Effector memory CD4-positive, alpha-beta T cell (primary cell): Measurements from ENCODE around the gene GTSE1.

Experiments
- DNase-seq, 3 donors: peaks; one replicate each; pipeline ENCODE4 v3.0.0-alpha.2; 2020
- H3K27ac ChIP-seq: 2 replicates; pipeline ENCODE4 v1.7.0; 2013; ENCODE audit warnings: mild to moderate bottlenecking, low read length, moderate library complexity; ENCODE audit not compliant: insufficient read depth, poor library complexity, severe bottlenecking
- H3K27me3 ChIP-seq: replicated peaks from 2 replicates; pipeline ENCODE4 v1.7.0; 2013; ENCODE audit warnings: mild to moderate bottlenecking, low read length; ENCODE audit not compliant: insufficient read depth, control insufficient read depth, poor library complexity, severe bottlenecking
- H3K36me3 ChIP-seq: 2 replicates; pipeline ENCODE4 v1.7.0; 2013; ENCODE audit warnings: mild to moderate bottlenecking, low read length, moderate library complexity; ENCODE audit not compliant: control insufficient read depth, insufficient read depth
- H3K4me1 ChIP-seq: 2 replicates; pipeline ENCODE4 v1.7.0; 2013; ENCODE audit warnings: low read length, mild to moderate bottlenecking; ENCODE audit not compliant: control insufficient read depth, insufficient read depth, poor library complexity, severe bottlenecking
- H3K4me3 ChIP-seq: 2 replicates; pipeline ENCODE4 v1.7.0; 2013; ENCODE audit warnings: low read length, low read depth, mild to moderate bottlenecking; ENCODE audit not compliant: insufficient read depth, poor library complexity, severe bottlenecking
- H3K9me3 ChIP-seq: 2 replicates; pipeline ENCODE4 v1.7.0; 2013; ENCODE audit warnings: mild to moderate bottlenecking, low read length, moderate library complexity; ENCODE audit not compliant: control insufficient read depth

GTSE1 gene

DNA sequence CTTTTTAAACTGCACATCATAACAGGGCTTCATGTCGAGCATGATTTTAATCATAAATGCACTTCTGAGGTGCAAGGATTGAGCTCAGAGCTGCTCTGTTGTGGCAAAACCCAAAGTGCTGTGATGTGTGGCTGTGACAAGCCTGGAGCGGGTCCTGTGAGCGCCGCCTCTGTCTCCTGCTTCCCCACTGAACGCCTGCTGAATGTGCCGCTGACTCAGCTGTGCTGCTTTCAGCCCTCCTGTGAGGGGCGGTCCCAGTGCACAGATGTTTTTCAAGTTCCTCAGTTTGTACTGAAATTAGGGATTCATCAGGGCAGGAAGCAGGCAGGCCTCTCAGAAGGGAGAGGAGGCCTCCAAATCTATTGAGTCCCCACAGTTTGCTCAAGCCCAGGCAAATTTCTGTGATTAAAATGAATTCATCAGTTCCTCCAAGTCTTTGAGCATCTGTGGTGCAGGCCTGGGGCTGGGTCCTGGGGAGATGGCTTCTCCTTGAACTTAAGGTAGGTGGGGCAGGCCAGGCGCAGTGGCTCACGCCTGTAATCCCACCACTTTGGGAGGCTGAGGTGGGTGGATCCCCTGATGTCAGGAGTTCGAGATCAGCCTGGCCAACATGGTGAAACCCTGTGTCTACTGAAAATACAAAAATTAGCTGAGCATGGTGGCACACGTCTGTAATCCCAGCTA lies 3.0 kb upstream of the GTSE1 start:
- Histone ChIP-seq H3K4me3 (no peak overlapping the region), H3K36me3 (no peaks in the 10 kb centered on the region), H3K27ac (no peak overlapping the region), H3K9me3 (no peaks in the 10 kb centered on the region), H3K27me3 (no peaks in the 10 kb centered on the region), H3K4me1 (peaks cover 11% of the 10 kb centered on the region)
- DNase-seq: no peak

DNA sequence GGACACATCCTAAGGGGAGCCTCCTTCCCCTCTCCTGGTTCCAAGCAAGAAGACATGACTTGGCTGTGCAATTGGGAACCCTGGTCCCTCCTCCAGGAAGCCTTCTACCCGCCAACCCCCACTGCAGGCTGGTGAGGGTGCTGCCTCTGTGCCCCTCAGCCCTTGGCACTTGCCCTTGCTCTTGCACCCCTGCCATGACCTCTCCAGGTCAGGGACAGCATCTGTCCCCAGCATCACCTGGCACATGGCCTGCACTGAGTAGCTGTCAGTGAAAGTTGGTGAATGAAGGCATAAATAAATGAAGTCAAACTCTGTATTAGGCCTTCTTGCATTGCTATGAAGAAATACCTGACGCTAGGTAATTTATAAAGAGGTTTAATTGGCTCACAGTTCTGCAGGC lies 1.9 kb upstream of the GTSE1 start:
- H3K36me3 ChIP-seq: no peaks in the 10 kb centered on the region
- H3K27me3 ChIP-seq: no peaks in the 10 kb centered on the region
- no peak overlapping the region for H3K4me3 ChIP-seq
- peaks cover 11% of the 10 kb centered on the region for H3K4me1 ChIP-seq
- H3K27ac ChIP-seq: no peak overlapping the region
- H3K9me3 ChIP-seq: no peaks in the 10 kb centered on the region
- no peak for DNase-seq

DNA sequence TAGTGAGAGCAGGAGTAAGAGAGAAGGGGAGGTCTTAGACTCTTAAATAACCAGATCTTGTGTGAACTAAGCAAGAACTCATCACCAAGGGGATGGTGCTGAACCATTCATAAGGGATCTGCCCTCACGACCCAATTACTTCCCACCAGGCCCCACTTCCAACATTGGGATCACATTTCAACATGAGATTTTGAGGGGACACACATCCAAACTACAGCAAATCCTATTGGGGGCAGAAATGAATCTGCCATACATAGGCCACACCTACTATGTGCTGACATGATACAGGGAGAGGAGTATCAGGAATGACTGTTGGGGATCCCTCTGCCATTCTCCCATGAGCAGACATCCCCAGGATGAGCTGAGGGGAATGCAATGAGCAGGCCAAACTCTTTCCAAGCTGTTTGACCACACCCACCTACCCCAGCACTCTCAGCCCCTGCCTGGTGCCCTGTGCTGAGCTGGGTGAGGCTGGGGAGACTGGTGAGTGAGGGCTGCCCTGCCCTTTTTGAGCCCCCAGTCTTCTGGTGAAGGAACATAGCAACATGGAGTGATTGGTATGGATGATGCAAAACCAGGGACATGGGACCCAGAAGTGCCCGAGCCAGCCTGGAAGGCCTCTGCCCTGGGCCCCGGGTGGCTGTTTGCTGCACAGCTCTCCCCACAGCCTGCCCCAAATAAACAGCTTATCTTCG lies 1.2 kb upstream of the GTSE1 start:
- H3K27me3 ChIP-seq: no peaks in the 10 kb centered on the region
- no peaks in the 10 kb centered on the region for H3K9me3 ChIP-seq
- no peak overlapping the region for H3K27ac ChIP-seq
- no peaks in the 10 kb centered on the region for H3K36me3 ChIP-seq
- peaks cover 11% of the 10 kb centered on the region for H3K4me1 ChIP-seq
- no peak for DNase-seq
- no peak overlapping the region for H3K4me3 ChIP-seq

DNA sequence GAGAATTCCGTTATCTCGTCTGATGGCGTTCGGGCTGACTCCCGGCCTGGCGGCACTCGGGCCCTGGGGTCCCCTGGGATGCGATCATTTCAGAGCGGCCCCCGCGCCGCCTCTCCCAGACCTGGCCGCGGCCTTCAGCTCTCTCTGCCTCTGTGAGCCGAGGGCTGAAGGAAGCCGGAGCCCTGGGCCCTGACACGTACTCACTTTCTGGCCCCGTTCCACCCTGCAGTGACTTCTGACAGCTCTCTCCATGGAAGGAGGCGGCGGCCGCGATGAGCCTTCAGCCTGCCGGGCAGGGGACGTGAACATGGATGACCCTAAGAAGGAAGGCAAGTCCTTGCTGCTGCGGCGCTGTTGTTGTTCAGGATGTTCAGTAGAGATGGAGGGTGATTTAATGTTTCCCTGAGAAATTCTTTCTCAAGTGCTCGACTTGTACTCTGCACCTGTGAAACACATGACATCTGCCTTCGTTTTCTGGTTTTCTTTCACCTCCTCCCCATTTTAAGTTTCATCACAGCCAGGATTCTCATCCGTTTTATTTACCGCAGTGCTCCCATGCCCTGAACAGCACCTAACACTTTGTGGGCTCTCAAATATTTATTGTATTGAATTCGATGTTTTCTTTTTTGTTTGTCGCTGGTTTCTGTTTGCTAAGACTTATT lies 612 bp downstream of the GTSE1 start:
- peak overlapping the region; percentile 55 for H3K4me3 ChIP-seq
- peaks cover 11% of the 10 kb centered on the region for H3K4me1 ChIP-seq
- no peaks in the 10 kb centered on the region for H3K36me3 ChIP-seq
- no peak overlapping the region for H3K27ac ChIP-seq
- no peak for DNase-seq
- no peaks in the 10 kb centered on the region for H3K9me3 ChIP-seq
- H3K27me3 ChIP-seq: no peaks in the 10 kb centered on the region

DNA sequence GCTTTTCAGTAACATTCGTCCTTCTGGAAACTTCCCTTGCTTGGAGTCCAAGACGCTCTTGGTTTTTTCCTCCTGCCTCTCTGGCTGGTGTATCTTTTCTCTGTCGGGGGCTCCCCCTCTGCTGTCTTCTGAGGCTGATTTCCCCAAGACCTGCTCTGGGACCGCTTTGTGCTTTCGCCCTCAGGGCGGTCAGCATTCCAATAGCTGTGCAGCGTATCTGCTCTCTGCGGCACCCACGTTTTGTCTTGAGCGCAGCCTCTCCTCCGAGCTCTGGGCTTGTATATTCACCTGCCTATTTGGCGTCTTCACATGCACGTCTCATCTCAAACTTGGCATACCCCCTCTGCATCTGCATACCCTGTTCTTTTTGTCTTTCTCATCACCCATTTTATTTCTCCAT lies 2.4 kb downstream of the GTSE1 start:
- no peak for DNase-seq
- Histone ChIP-seq H3K27me3 (no peaks in the 10 kb centered on the region), H3K4me1 (peaks cover 11% of the 10 kb centered on the region), H3K9me3 (no peaks in the 10 kb centered on the region), H3K27ac (no peak overlapping the region), H3K4me3 (no peak overlapping the region), H3K36me3 (no peaks in the 10 kb centered on the region)

DNA sequence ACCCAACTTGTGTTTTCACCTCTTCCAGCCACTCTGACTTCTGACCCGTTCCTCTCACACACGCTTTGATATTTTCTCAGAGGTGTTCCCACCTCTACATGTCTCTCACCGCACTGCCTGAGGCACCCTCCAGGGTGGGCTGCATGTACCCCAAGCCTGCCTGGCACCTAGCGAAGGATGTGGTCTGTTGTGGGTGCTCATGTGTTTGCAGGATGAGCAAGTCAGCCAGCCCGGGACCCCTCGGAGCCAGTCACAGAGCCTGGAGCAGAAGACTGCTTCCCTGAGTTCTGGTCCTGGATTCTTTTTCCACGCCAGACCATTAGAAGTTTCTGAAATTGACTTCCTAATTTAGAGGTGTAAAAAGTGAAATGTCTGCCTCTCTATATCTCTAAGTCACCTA lies 3.8 kb downstream of the GTSE1 start:
- peaks cover 11% of the 10 kb centered on the region for H3K4me1 ChIP-seq
- H3K9me3 ChIP-seq: no peaks in the 10 kb centered on the region
- H3K27ac ChIP-seq: no peak overlapping the region
- H3K4me3 ChIP-seq: no peak overlapping the region
- DNase-seq: no peak
- H3K36me3 ChIP-seq: no peaks in the 10 kb centered on the region
- H3K27me3 ChIP-seq: no peaks in the 10 kb centered on the region

DNA sequence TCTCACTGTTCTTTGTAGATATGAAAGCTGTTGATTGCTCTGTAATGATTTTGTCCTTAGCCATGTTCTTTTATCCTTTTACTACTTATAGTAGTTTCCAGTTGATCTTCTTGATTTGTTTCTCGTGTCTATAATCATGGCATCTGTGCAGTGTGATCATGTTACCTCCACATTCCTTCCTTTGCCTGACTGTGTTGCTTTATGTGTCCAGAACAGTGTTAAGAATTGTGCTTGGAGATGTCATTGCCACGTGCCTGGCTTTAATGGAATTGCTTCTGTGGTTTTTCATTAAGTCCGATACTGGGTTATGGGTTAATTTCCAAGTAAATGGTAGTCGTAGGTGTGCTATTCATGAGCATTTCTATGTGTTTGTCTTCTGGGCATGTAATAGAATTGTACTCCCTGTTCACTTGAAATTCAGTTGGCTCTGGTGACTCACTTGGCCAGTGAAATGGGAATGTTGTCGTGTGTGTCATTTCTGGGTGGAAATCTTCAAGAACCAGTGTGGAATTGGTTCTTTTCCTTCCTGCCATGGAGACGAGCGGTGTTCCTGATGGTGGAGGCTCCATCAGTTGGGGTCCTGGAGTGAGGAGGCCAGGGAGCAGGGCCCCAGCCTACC lies 6.8 kb downstream of the GTSE1 start:
- no peaks in the 10 kb centered on the region for H3K9me3 ChIP-seq
- no peak overlapping the region for H3K4me3 ChIP-seq
- no peak overlapping the region for H3K27ac ChIP-seq
- no peak for DNase-seq
- no peaks in the 10 kb centered on the region for H3K36me3 ChIP-seq
- H3K4me1 ChIP-seq: no peaks in the 10 kb centered on the region
- H3K27me3 ChIP-seq: no peaks in the 10 kb centered on the region

DNA sequence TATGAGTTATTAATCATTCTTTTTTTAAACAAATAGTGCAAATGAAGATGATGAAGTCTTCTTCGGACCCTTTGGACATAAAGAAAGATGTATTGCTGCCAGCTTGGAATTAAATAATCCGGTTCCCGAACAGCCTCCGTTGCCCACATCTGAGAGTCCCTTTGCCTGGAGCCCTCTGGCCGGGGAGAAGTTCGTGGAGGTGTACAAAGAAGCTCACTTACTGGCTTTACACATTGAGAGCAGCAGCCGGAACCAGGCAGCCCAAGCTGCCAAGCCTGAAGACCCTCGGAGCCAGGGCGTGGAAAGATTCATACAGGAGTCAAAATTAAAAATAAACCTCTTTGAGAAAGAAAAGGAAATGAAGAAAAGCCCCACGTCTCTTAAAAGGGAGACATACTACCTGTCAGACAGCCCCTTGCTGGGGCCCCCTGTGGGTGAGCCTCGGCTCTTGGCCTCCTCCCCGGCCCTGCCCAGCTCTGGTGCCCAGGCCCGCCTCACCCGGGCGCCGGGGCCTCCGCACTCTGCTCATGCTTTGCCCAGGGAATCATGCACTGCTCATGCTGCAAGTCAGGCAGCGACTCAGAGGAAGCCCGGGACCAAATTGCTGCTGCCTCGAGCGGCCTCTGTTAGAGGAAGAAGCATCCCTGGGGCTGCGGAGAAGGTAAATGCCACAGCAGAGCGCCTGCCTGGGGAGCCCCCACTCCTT lies 11.8 kb downstream of the GTSE1 start:
- Histone ChIP-seq H3K27ac (no peak overlapping the region), H3K36me3 (no peaks in the 10 kb centered on the region), H3K27me3 (no peaks in the 10 kb centered on the region), H3K9me3 (no peaks in the 10 kb centered on the region), H3K4me3 (no peak overlapping the region), H3K4me1 (no peaks in the 10 kb centered on the region)
- DNase-seq: no peak

DNA sequence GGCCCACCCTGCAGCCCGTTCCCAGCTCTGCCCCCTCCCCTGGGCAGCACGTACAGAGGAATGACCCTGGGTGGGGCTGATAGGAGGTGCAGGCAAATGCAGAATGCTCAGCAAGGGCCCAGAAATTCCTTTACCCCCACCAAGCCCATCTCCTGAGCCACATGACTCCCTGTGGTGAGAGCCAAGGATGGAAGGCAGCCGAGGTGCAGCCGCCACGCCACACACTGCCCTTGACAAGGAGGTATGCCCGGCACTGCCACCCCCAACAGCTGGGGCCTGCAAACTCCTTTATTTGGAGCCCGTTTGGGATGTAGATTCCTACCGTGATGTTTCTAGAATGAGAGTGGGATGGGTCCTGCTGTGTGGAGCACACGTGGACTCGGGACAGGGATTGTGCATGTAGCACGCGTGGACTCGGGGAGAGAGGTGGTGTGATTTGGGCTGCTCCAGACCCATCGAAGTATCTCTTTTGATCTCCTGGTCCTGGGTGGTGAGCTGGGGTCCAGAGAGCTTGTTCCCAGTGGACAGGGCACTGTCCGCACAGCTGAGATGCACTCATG lies 12.9 kb downstream of the GTSE1 start:
- H3K27ac ChIP-seq: no peak overlapping the region
- no peaks in the 10 kb centered on the region for H3K36me3 ChIP-seq
- no peaks in the 10 kb centered on the region for H3K27me3 ChIP-seq
- no peak for DNase-seq
- no peaks in the 10 kb centered on the region for H3K9me3 ChIP-seq
- H3K4me1 ChIP-seq: no peaks in the 10 kb centered on the region
- H3K4me3 ChIP-seq: no peak overlapping the region
